ENCODE measurements around the gene SRPK2.
"Not testable (repeated sequence)": the region's sequence is repeated elsewhere in the genome, so short reads cannot be mapped to it uniquely, and the experiment has no call there.

SRPK2 gene

GRCh38 chr7:105325216-105325904, 63.4 kb downstream of the SRPK2 start:
- Histone ChIP-seq H3K4me3 (ENCODE audit: low read depth, low read length) (no peak overlapping the region), H3K36me3 (ENCODE audit: control insufficient read depth in 2 of 2, insufficient read depth in 1 of 2, low read length in 2 of 2) (no peaks in the 10 kb centered on the region), H3K27ac (ENCODE audit: extremely low read depth, low read depth, low read length) (no peak overlapping the region), H3K4me1 (ENCODE audit: control insufficient read depth, insufficient read depth, low read length) (peaks cover 7% of the 10 kb centered on the region; the same call in 1 of the 2 replicates), H3K9me3 (ENCODE audit: control insufficient read depth, insufficient read depth, low read depth, low read length) (no peaks in the 10 kb centered on the region)
- POLR2A ChIA-PET, result no interaction called here
- CTCF ChIA-PET, result interaction anchor here (0.5 kb wide), 1 partner anchor 104 kb away, joined by 3 read pairs; no protein-coding TSS in a partner anchor
- TF ChIP-seq ZNF76 (tag by site-specific recombination; IDR thresholded peaks at IDR 0.05; ENCODE audit: borderline replicate concordance, low read depth) (no peak), HIC1 (tag by site-specific recombination; IDR thresholded peaks at IDR 0.05) (no peak), ZNF202 (tag by site-specific recombination; IDR thresholded peaks at IDR 0.05; ENCODE audit: borderline replicate concordance) (no peak), ZNF362 (tag by site-specific recombination; IDR thresholded peaks at IDR 0.05) (0 out of 2 replicates have a peak, but pooled peaks have one; percentile 14), ZNF211 (tag by site-specific recombination; IDR thresholded peaks at IDR 0.05; ENCODE audit: low read depth) (no peak)

GRCh38 chr7:105324606-105325005, 64.1 kb downstream of the SRPK2 start:
- H3K36me3 ChIP-seq (ENCODE audit: control insufficient read depth in 2 of 2, insufficient read depth in 1 of 2, low read length in 2 of 2); H3K9me3 ChIP-seq (ENCODE audit: control insufficient read depth, insufficient read depth, low read depth, low read length); POLR2A ChIA-PET; H3K4me1 ChIP-seq (ENCODE audit: control insufficient read depth, insufficient read depth, low read length); H3K4me3 ChIP-seq (ENCODE audit: low read depth, low read length); CTCF ChIA-PET; H3K27ac ChIP-seq (ENCODE audit: extremely low read depth, low read depth, low read length): not testable (repeated sequence)

GRCh38 chr7:105323366-105323765, 65.4 kb downstream of the SRPK2 start:
- Histone ChIP-seq H3K4me3 (ENCODE audit: low read depth, low read length) (no peak overlapping the region), H3K27ac (ENCODE audit: extremely low read depth, low read depth, low read length) (no peak overlapping the region), H3K36me3 (ENCODE audit: control insufficient read depth in 2 of 2, insufficient read depth in 1 of 2, low read length in 2 of 2) (no peaks in the 10 kb centered on the region), H3K4me1 (ENCODE audit: control insufficient read depth, insufficient read depth, low read length) (peaks cover 7% of the 10 kb centered on the region; the same call in 1 of the 2 replicates), H3K9me3 (ENCODE audit: control insufficient read depth, insufficient read depth, low read depth, low read length) (no peaks in the 10 kb centered on the region)
- POLR2A ChIA-PET, result no interaction called here
- TF ChIP-seq ZBTB1 (tag by site-specific recombination; IDR thresholded peaks at IDR 0.05) (no peak), ZNF623 (tag by site-specific recombination; IDR thresholded peaks at IDR 0.05) (no peak), ZNF394 (tag by site-specific recombination; IDR thresholded peaks at IDR 0.05; ENCODE audit: borderline replicate concordance) (no peak), ZNF549 (tag by site-specific recombination; IDR thresholded peaks at IDR 0.05) (no peak), ZNF670 (tag by site-specific recombination; IDR thresholded peaks at IDR 0.05; ENCODE audit: low read depth) (no peak), ZNF266 (tag by site-specific recombination; IDR thresholded peaks at IDR 0.05; ENCODE audit: low read depth) (no peak), SCRT2 (tag by site-specific recombination; IDR thresholded peaks at IDR 0.05) (no peak), ZNF48 (tag by site-specific recombination; IDR thresholded peaks at IDR 0.05) (no peak), MZF1 (tag by site-specific recombination; IDR thresholded peaks at IDR 0.05; ENCODE audit: borderline replicate concordance) (no peak), OSR2 (tag by site-specific recombination; IDR thresholded peaks at IDR 0.05) (no peak), ZNF423 (tag by site-specific recombination; IDR thresholded peaks at IDR 0.05) (no peak), IKZF3 (tag by site-specific recombination; IDR thresholded peaks at IDR 0.05) (no peak), ZNF645 (tag by site-specific recombination; IDR thresholded peaks at IDR 0.05) (no peak), ZNF248 (tag by site-specific recombination; IDR thresholded peaks at IDR 0.05) (no peak), ZBTB44 (tag by site-specific recombination; IDR thresholded peaks at IDR 0.05) (no peak), RBAK (tag by site-specific recombination; IDR thresholded peaks at IDR 0.05) (no peak), ZNF560 (tag by site-specific recombination; IDR thresholded peaks at IDR 0.05; ENCODE audit: borderline replicate concordance) (no peak)
- CTCF ChIA-PET, result no interaction called here

All from HEK293 (cell line).